Stimulated activated naive B cell treated with anti-CD40 and anti-IgM and Interleukin-4, amounts not matched to agents 10 μg/mL and 1 μg/mL and 100 μg/mL, for 72 hours (primary cell): ENCODE measurements around the gene KRT72.

Experiments
- ATAC-seq, 2 donors: fragments of 150-1000 bp; cut with Tn5 transposase; replicated peaks; 2 replicates each; pipeline ENCODE4 v1.10.0; 2021; ENCODE audit warnings: moderate library complexity in 1 of 2
- DNase-seq: peaks from one replicate; pipeline ENCODE4 v3.0.0; 2021
- H3K27ac Mint-ChIP-seq: one replicate; pipeline ENCODE4 v1.8.0; 2022; ENCODE audit warnings: mild to moderate bottlenecking, mixed read lengths
- H3K27me3 Mint-ChIP-seq, 2 donors: one replicate each; pipeline ENCODE4 v1.8.0; 2022; ENCODE audit warnings: mixed read lengths in 2 of 2
- H3K36me3 Mint-ChIP-seq, 2 donors: one replicate each; pipeline ENCODE4 v1.8.0; 2022; ENCODE audit warnings: mixed read lengths in 2 of 2, mild to moderate bottlenecking in 1 of 2
- H3K4me1 Mint-ChIP-seq, 2 donors: one replicate each; pipeline ENCODE4 v1.8.0; 2022; ENCODE audit warnings: mixed read lengths in 2 of 2, mild to moderate bottlenecking in 1 of 2
- H3K4me3 Mint-ChIP-seq, 2 donors: one replicate each; pipeline ENCODE4 v1.8.0; 2022; ENCODE audit warnings: mild to moderate bottlenecking in 2 of 2, mixed read lengths in 2 of 2, moderate library complexity in 1 of 2
- H3K9me3 Mint-ChIP-seq, 2 donors: one replicate each; pipeline ENCODE4 v1.8.0; 2022; ENCODE audit warnings: mixed read lengths in 2 of 2, mild to moderate bottlenecking in 1 of 2

Gene KRT72

DNA sequence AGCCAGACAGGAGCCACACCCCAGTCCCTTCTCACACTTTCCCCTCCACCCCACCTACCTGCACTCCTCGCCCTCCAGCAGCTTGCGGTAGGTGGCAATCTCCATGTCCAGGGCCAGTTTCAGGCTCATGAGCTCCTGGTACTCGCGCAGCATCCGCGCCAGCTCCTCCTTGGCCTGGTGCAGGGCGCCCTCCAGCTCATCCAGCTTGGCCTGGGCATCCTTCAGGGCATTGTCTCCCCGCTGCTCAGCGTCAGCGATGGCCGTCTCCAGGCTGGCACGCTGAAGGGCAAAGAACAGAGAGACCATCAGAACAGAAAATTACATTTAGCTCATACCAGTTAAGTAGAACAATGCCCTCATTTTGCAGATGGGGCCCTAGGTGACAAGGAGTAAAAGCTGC lies 33.2 kb downstream of the KRT72 start:
- DNase-seq, result no peak
- H3K4me1 Mint-ChIP-seq, result no peaks in the 10 kb centered on the region
- no peaks in the 10 kb centered on the region for H3K36me3 Mint-ChIP-seq
- H3K9me3 Mint-ChIP-seq, result no peaks in the 10 kb centered on the region
- no peak overlapping the region for H3K27ac Mint-ChIP-seq
- peaks cover 33 to 40% of the 10 kb centered on the region in 2 donors for H3K27me3 Mint-ChIP-seq
- no peak overlapping the region for H3K4me3 Mint-ChIP-seq
- ATAC-seq, result no peak

GRCh38 chr12:52566847-52567291 lies 34.4 kb downstream of the KRT72 start:
- ATAC-seq (no peak), DNase-seq (no peak)
- Mint-ChIP-seq H3K27ac (no peak overlapping the region), H3K27me3 (peaks cover 25 to 32% of the 10 kb centered on the region in 2 donors), H3K4me3 (no peak overlapping the region), H3K4me1 (no peaks in the 10 kb centered on the region), H3K36me3 (no peaks in the 10 kb centered on the region), H3K9me3 (no peaks in the 10 kb centered on the region)

GRCh38 chr12:52564582-52564981 lies 36.7 kb downstream of the KRT72 start:
- Mint-ChIP-seq H3K4me3 (no peak overlapping the region), H3K4me1 (no peaks in the 10 kb centered on the region), H3K36me3 (no peaks in the 10 kb centered on the region), H3K27ac (no peak overlapping the region), H3K27me3 (peaks cover 25% of the 10 kb centered on the region in 2 donors), H3K9me3 (no peaks in the 10 kb centered on the region)
- ATAC-seq, result no peak
- DNase-seq, result no peak

DNA sequence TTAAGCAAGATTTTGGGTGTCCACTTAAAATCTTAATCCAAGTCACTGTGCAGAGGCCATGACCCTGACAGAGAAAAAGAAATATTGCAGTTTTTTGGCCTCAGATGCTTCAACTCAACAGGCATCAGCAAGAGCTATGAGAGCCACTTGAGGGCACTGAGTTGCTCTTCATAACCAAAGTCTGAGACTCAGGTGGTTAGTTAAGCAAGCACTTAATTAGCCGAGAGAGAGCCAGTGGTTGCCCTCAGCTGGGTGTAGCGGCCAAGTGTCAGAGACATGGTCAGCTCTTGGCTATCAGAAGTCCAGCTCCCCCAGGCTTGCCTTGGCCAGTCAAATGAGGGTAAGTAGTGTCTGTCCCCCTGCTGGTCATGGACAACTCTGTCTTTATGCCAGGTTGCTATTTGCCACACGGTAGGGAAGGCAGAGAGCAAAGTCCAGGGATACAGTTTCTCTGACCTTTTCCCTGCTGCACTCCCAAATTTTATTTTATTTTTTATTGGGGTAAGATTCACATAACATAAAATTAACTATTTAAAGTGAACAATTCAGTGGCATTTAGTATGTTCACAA lies 39.3 kb downstream of the KRT72 start:
- ATAC-seq (no peak), DNase-seq (no peak)
- no peak overlapping the region for H3K4me3 Mint-ChIP-seq
- no peaks in the 10 kb centered on the region for H3K36me3 Mint-ChIP-seq
- H3K27ac Mint-ChIP-seq, result no peak overlapping the region
- H3K9me3 Mint-ChIP-seq, result no peaks in the 10 kb centered on the region
- no peaks in the 10 kb centered on the region for H3K4me1 Mint-ChIP-seq
- H3K27me3 Mint-ChIP-seq, result peaks cover 18 to 23% of the 10 kb centered on the region in 2 donors

DNA sequence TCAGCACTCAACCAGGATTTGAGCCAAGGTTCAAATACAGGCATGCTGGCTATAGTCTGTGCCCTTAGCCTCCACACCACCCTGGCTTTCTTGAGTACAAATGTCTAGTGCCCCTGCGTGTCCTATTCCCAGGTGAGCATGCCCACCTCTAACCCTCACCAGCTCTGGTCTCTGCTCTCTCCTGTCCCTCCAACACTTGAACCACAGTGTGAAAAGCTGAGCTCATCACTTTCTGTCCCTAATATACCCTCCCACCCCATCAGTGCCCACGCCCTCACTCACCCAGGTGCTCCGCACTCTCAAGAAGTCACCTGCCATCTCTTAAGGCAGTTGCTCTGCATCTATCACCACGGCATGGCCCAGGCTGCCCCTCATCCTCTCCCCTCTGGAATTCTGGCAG lies 41.3 kb downstream of the KRT72 start:
- DNase-seq (no peak), ATAC-seq (no peak)
- H3K27me3 Mint-ChIP-seq, result peaks cover 13 to 19% of the 10 kb centered on the region in 2 donors
- no peak overlapping the region for H3K27ac Mint-ChIP-seq
- no peaks in the 10 kb centered on the region for H3K4me1 Mint-ChIP-seq
- H3K36me3 Mint-ChIP-seq, result no peaks in the 10 kb centered on the region
- no peak overlapping the region for H3K4me3 Mint-ChIP-seq
- no peaks in the 10 kb centered on the region for H3K9me3 Mint-ChIP-seq

DNA sequence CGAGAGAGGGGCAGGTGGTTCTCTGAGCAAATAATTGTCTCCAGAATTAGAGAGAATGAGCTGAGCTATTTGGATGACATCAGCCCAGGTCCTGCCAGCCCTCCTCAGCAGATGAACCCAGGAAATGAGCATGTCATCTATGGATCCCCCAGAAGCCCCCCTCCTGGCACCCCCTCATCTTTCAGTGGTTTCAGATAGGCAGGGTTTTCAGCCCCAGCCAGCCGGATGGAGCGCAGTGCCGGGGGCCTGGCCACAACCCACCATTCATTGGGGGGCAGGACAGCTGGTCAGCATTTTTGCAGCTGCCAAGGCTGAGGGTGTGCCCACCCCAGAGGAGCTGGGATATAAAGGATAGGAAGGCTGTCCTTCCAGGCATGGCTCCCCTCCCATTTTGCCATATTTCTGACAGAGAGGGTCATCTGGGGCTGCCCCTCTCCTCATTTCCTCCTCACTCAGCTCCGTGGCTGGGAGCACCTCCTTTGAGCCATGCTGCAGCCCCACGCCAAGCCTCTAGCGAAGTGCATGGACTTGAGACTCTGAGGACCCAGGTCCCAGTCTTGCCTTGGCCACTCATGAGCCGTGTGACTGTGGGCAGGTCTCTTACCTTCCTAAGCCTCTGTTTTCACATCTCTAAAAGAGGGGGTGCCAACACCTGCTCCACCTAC lies 42.4 kb downstream of the KRT72 start:
- no peak for DNase-seq
- Mint-ChIP-seq H3K4me3 (no peak overlapping the region), H3K4me1 (no peaks in the 10 kb centered on the region)

DNA sequence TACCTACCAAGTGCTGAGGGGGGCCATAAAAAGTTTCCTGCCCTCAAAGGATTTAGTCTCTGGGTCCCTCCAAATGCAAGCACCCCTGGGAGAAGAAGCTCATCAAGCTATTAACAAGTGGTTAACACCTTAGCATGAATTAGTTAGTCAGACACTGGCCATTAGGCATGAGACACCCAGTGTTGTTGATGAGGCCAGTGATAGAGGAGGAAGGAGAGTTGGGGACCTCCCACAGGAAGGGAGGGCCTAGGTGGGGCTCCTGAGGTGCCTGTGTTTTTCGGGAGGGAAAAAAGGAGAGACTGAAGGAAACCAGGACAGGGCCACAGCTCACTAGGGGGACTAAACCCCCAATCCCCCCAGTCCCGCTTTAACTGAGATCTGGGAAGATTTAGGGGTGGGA lies 43.8 kb downstream of the KRT72 start:
- DNase-seq (no peak), ATAC-seq (no peak)
- Mint-ChIP-seq H3K36me3 (no peaks in the 10 kb centered on the region), H3K27me3 (peaks cover 7 to 11% of the 10 kb centered on the region in 2 donors), H3K9me3 (no peaks in the 10 kb centered on the region), H3K4me1 (no peaks in the 10 kb centered on the region), H3K4me3 (no peak overlapping the region), H3K27ac (no peak overlapping the region)

More for the DNA sequence above, 42.4 kb downstream of the KRT72 start:
- Mint-ChIP-seq H3K9me3 (no peaks in the 10 kb centered on the region), H3K36me3 (no peaks in the 10 kb centered on the region), H3K27ac (no peak overlapping the region), H3K27me3 (peaks cover 7 to 13% of the 10 kb centered on the region in 2 donors)
- ATAC-seq, result no peak

DNA sequence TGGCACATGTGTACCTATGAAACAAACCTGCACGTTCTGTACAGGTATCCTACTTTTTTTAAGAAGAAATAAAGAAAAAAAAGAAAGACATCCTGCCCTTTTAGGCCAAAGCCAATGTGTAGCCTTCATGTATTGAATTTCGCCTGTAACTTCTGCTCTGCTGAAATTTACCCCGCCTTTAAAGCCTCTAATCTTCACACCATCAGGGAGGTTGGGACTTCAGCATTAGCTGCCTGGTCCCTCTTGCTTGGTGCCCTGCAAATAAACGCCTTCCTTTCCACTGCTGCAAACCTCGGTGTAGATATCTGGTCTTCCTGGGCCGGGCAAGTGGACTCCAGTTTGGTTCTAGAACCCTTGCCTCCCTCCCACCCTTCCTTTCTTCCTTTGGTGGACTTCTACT lies 45.7 kb downstream of the KRT72 start:
- H3K9me3 Mint-ChIP-seq, result no peaks in the 10 kb centered on the region

DNA sequence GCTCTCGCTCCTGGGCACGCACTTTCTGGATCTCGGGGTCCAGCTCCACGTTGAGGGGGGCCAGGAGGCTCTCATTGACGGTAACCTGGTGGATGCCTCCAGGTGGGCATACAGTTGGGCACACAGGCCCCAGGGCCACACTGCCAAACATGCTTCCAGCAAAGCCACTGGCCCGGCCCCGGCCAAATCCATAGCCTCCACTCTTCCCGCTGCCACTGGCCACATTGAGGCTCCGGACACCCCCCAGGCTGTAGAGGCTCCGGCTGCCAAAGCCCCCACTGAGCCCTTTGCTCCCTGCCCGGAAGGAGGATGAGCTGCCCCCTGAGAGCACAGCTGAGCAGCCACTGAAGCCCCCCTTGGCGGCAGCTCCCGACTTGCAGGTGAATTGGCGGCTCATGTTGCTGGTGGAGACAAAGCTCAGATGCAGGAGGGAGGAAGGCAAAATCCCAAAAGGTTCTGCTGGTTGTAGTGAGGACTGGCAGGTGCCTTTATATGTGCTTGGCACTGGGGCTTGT lies 48.5 kb downstream of the KRT72 start, which contains the start of gene KRT71:
Gene KRT71, minus strand, starts transcription at position 465 of the 515 bp plus-strand sequence. Its CDS starts 68 bp downstream, at position 397.
- Mint-ChIP-seq H3K36me3 (no peaks in the 10 kb centered on the region), H3K4me3 (no peak within 1 kb of the TSS), H3K4me1 (no peaks in the 10 kb centered on the region), H3K27ac (no peak within 1 kb of the TSS), H3K9me3 (no peaks in the 10 kb centered on the region), H3K27me3 (peaks cover 9 to 22% of the 10 kb centered on the region in 2 donors)
- ATAC-seq, result no peak
- DNase-seq, result no peak

More for the DNA sequence above, 45.7 kb downstream of the KRT72 start:
- no peak for DNase-seq
- ATAC-seq, result no peak
- Mint-ChIP-seq H3K27ac (no peak overlapping the region), H3K27me3 (peaks cover 7 to 17% of the 10 kb centered on the region in 2 donors), H3K4me1 (no peaks in the 10 kb centered on the region), H3K4me3 (no peak overlapping the region), H3K36me3 (no peaks in the 10 kb centered on the region)

- H3K27ac Mint-ChIP-seq, result no peak overlapping the region
- H3K9me3 Mint-ChIP-seq, result no peaks in the 10 kb centered on the region
- H3K27me3 Mint-ChIP-seq, result peaks cover 9 to 19% of the 10 kb centered on the region in 2 donors
- DNase-seq (no peak), ATAC-seq (no peak)
- no peaks in the 10 kb centered on the region for H3K4me1 Mint-ChIP-seq
- H3K4me3 Mint-ChIP-seq, result no peak overlapping the region
- no peaks in the 10 kb centered on the region for H3K36me3 Mint-ChIP-seq
These were observed 49.2 kb downstream of the KRT72 start for GRCh38 chr12:52552055-52552454.

DNA sequence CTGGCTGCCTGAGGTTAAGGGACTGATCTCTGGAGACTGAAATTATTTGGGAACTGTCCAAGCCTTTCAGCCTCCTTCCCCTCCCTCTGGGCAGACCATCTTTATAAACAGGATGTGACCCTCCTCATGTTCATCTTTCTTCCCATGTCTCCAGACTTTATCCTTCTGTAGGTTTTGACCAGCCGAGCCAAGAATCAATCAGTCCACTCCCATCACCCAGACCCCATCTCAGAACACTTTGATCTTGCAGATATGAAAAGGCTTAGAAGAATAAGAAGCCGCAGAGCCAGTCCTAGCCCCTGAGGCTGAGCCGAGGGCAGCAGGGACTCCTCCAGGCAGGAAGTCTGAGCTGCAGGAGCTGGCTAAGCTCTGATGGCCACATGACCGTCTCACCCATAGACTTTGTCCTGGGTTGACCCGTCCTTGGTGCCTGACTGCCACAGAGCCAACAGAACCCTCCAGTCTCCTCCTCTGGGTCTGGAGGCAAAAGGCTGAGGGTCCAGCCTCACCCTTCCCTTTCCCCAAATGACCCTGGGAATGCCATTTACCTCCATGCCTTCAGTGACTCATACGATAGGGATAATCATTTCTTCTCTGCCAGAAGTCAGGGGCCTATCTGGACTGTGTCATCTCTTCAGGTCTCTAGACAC lies 49.9 kb downstream of the KRT72 start:
- Mint-ChIP-seq H3K4me1 (no peaks in the 10 kb centered on the region), H3K27ac (no peak overlapping the region), H3K36me3 (no peaks in the 10 kb centered on the region), H3K27me3 (peaks cover 12 to 17% of the 10 kb centered on the region in 2 donors), H3K4me3 (no peak overlapping the region), H3K9me3 (no peaks in the 10 kb centered on the region)
- ATAC-seq, result no peak
- no peak for DNase-seq

- DNase-seq (no peak), ATAC-seq (no peak)
- no peaks in the 10 kb centered on the region for H3K4me1 Mint-ChIP-seq
- H3K4me3 Mint-ChIP-seq, result no peak overlapping the region
- no peaks in the 10 kb centered on the region for H3K36me3 Mint-ChIP-seq
- H3K27ac Mint-ChIP-seq, result no peak overlapping the region
- no peaks in the 10 kb centered on the region for H3K9me3 Mint-ChIP-seq
- peaks cover 13 to 21% of the 10 kb centered on the region in 2 donors for H3K27me3 Mint-ChIP-seq
These were observed 55.1 kb downstream of the KRT72 start for GRCh38 chr12:52546126-52546525.

- Mint-ChIP-seq H3K4me3 (no peak overlapping the region), H3K4me1 (no peaks in the 10 kb centered on the region), H3K27me3 (peaks cover 9 to 21% of the 10 kb centered on the region in 2 donors), H3K9me3 (no peaks in the 10 kb centered on the region), H3K36me3 (no peaks in the 10 kb centered on the region), H3K27ac (no peak overlapping the region)
- no peak for ATAC-seq
- DNase-seq, result no peak
These were observed 57.0 kb downstream of the KRT72 start for GRCh38 chr12:52543985-52544883.

DNA sequence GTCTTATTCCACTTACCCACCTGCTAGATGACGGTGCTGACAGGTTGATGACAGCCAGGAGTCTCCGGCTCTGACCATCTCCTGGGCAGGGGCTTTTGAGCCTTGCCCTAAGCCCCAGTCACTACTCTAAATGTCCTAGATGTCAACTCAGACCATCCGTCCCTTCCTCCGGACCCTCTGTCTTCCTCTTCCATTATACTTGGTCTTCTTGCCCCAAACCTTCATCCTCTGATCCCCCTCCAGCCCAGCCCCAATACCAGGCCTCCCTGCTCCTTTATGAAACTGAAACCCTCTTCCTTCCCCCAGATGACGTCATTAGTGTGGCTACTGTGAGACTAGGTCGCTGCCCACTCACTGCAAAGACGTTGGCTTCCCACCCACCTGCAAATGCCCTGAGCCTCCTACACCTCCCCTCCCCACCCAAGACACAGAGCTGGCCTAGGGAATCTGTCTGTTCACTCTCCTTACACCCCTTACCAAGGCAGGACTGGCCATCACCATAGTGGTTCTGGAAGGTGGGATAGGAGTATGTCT lies 58.4 kb downstream of the KRT72 start:
- H3K27ac Mint-ChIP-seq, result no peak overlapping the region
- no peak for ATAC-seq

More for the DNA sequence above, 58.4 kb downstream of the KRT72 start:
- H3K27me3 Mint-ChIP-seq, result peaks cover 11 to 17% of the 10 kb centered on the region in 2 donors
- H3K9me3 Mint-ChIP-seq, result no peaks in the 10 kb centered on the region
- H3K4me1 Mint-ChIP-seq, result no peaks in the 10 kb centered on the region
- H3K4me3 Mint-ChIP-seq, result no peak overlapping the region
- H3K36me3 Mint-ChIP-seq, result no peaks in the 10 kb centered on the region
- no peak for DNase-seq
